Stomach (tissue), 4 donors: ENCODE measurements around the gene TBCD.

Source experiments
- CTCF ChIP-seq, 7 experiments: fragments of 450-650 bp in 4 of 7; fragments of 200-600 bp in 3 of 7; sonication (generic) in 3 of 7; IDR thresholded peaks; one replicate each; pipeline ENCODE4 v1.5.1; 2016 to 2019; ENCODE audit warnings: antibody characterized with exemption in 7 of 7, control low read depth in 2 of 7, mild to moderate bottlenecking in 1 of 7
- EP300 ChIP-seq: sonication (generic); formaldehyde crosslinking; IDR thresholded peaks from one replicate; pipeline ENCODE4 v1.6.1; 2017; ENCODE audit warnings: antibody characterized with exemption
- POLR2A ChIP-seq, 4 donors: fragments of 450-650 bp; IDR thresholded peaks; one replicate each; pipeline ENCODE4 v1.6.1; 2016; ENCODE audit warnings: antibody characterized with exemption in 4 of 4, control low read depth in 2 of 4, mild to moderate bottlenecking in 1 of 4, moderate library complexity in 1 of 4
- POLR2AphosphoS5 ChIP-seq, 3 donors: sonication (generic); formaldehyde crosslinking; IDR thresholded peaks; one replicate each; pipeline ENCODE4 v1.6.1; 2016; ENCODE audit warnings: antibody characterized with exemption in 3 of 3

- TF ChIP-seq CTCF (IDR thresholded peaks at IDR 0.05), result no peak
- TF ChIP-seq POLR2A (IDR thresholded peaks at IDR 0.05), result no peak
- no peak for TF ChIP-seq POLR2AphosphoS5 (IDR thresholded peaks at IDR 0.05)
- TF ChIP-seq EP300, result no peak
Observed at GRCh38 chr17:82985973-82986372, 234.1 kb downstream of the TBCD start.
